GM18519 (cell line): ENCODE results near the gene LCOR.
"Not testable (repeated sequence)": the region's sequence is repeated elsewhere in the genome, so short reads cannot be mapped to it uniquely, and the experiment has no call there.

Experiments used
- ATAC-seq: cut with Tn5 transposase; IDR thresholded peaks from one replicate; pipeline ENCODE4 v1.9.1; 2021; ENCODE audit warnings: mild to moderate bottlenecking, moderate library complexity; ENCODE audit not compliant: unreplicated experiment, low FRiP score

LCOR gene

DNA sequence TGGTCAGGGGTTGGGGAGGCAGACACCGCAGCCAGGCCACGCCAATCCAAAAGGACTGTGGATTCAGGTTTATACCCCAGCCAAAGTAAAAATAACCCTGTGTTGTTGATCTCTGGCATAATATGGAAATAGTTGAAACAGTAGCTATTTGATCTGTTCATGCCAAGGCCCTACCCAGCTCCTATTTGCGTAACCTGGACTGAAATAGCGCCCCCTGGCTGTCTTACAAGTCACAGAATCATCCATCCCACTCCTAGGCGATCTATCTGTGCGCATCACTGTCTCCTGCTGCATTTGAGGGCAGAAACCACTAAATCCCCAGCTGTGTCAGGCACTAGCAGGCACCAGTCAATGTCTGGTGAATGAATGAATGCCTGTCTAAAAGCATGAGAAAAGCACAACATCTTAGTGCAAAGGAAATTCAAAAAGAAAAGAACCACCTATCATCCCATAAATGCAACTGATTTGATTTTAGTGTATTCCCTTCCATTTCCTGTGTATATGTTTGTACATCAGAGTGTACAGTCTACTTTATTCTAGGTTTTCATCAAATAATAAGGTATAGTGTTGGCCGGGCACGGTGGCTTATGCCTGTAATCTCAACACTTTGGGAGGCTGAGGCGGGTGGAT, 193.6 kb downstream of the LCOR start:
- no peak for ATAC-seq

DNA sequence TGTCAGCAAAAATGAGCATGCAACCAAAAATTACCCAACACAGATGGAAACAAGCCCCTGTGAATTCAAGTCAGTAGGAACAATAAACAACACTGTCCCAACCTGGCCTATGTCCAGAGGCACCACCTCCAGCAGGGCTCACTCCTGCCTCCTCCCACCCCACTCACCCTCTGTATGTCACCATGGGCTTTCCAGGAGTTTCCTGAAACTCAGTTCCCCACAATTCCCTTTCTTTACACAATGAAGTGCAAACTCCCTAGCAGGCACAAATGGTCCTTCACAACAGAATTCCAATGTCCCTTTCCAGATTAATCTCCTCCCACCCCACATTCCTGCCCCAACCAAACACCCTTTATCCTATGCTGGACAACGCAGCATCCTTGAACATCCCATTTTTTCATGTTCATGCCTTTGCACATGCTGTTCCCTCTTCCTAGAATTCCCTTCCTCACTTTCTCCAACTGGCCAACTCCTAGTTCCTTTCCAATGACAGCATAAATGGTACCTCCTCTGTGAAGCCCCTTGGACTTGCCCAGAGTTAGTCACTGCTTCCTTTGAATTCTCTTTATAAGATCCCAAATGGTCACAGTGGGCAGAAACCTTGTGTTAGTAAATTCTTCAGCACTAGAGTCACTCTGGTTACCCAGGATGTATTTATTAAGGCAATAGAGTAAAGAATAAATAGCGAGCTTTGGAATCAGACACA, 196.2 kb downstream of the LCOR start:
- ATAC-seq: no peak

DNA sequence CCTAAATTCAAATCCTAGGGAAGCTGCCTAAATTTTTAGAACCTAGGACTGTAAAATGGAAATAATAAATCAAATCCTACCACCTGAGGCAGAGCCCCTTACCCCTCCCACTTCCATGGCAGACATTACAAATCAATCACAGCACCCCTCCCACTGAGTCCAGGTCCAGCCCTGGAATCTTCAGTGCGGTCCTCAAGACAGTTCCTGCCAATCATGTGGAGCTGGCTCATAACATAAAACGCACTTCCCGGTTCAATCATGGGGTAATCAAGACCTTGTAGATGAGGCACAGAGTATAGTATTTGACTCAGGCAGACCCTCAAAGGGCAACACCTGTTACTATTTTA, 196.7 kb downstream of the LCOR start:
- ATAC-seq: no peak

- ATAC-seq: no peak
Measured at GRCh38 chr10:97029271-97029670, 197.2 kb downstream of the LCOR start.

GRCh38 chr10:97030894-97031293, 198.8 kb downstream of the LCOR start:
- no peak for ATAC-seq

DNA sequence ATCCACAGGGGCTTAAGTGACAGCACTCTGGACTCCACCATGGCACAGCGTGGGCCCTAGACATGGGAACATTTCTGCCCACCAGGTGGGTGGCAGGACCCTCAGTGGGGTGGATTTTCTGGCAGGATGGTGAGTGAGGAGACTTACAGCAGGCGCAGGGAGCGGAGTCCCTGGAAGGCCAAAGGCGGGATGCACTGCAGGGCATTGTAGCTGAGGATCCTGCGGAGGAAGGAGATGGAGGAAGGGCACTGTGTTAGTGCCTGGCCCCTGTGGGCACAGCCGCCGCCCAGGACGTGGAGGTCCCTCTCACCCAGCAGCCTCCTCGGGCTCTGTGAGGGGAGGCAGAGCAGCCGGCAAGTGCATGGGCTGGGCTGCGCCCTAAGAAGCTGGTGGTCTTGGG, 199.4 kb downstream of the LCOR start:
- no peak for ATAC-seq

GRCh38 chr10:97032624-97033023, 200.5 kb downstream of the LCOR start:
- ATAC-seq: no peak

- ATAC-seq: not testable (repeated sequence)
Measured at GRCh38 chr10:97033841-97034240, 201.7 kb downstream of the LCOR start.

GRCh38 chr10:97034301-97034700, 202.2 kb downstream of the LCOR start:
- ATAC-seq: no peak

DNA sequence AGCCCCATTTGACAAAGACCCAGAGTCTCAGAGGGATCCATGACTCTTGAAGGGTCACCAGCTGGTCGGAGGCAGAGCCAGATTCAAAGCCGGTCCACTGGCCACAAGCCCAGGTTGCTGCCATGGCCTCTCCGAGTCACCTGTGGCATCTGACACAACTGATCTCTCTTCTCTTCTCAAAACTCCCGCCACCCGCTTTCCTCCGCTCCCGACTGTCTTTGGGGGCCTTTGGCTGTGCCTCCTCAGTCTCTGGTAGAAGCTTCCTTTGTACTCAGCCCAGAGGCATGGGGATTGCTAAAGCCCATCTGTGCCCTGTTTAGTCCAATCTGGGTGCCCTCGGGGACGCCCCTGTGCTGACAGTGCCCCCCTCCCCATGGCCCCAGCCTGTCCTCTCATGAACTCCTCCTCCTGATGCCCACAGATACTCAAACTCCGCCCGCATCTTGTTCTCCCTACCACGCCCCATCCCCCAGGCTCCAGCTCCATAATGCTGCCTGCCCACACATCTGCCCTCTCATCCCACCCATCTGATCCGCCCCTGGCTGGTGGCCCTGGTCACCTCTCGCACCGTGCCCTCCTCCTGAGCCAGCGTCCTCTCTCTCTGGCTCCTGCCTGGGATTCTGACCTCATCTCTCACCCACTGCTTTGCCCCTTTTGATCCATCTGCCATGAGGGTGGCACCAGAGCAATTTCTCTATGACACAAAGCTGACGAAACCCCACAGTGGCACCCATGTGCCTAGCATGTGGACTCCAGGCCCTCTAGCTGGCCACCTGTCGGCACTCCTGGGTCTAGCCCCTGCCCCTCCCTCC, 203.1 kb downstream of the LCOR start:
- no peak for ATAC-seq

DNA sequence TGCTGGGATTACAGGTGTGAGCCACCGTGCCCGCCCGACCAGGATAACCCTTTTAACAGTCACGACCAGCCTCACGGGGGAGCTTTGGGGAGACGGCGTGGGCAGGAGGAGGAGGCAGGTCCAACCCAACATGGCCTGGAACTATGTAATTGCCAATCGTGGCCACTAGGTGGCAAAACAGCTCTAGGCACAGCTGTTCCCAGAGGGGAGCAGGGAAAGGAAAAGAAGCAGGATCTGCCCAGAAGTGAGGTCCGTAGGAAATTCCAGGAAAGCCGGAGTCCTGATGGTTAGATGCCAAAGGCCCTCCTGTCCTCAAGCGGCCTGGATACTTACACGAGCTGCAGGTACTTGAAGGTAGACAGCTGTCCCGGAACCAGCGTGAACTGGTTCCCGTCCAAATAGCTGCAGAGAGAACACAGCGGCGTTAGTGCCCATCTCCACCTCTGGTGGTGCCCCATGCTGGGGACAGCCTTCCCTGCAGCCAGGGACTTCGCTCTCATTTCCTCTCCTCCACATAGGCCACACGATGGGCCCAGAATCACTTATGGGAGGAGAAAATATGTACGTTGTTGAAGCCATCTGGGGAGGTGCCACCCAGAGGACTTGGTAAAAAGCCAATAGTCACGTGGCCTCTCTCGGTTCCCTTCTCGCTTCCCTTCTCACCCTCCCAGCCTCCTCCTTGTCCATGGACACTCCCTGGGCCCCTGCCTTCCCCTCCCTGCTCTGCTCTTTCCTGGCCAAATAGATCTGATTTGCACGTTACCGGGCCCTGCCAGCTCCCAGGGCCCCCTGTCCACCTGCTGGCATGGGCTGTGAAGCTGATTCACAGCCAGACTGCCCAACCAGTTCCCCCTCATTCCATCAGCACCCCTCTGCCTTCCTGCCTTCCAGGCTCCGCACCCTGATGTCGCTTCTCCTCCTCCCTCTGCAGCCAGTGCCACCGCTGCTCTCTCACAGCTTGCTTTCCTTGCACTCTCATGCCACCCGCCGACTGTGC, 205.6 kb downstream of the LCOR start:
- ATAC-seq: no peak

DNA sequence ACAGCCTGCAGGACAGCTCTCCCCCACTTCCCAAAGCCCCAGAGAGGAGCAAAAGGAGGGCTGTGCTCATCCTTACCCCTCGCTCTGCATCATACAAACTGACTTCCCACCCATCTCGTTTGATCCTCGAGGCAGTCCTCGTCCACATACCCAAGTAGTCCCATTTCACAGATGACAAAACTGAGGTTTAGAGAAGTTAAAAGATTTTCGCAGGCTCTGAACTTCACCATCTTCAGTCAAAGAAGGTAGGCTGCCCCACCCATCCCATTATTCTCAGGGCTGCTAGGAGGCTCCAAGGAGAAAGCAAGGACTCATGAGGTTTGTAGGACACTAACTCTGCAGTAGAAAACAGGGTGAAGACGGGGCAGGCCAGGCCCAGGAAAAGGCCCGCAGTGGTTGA, 206.6 kb downstream of the LCOR start:
- ATAC-seq: no peak

DNA sequence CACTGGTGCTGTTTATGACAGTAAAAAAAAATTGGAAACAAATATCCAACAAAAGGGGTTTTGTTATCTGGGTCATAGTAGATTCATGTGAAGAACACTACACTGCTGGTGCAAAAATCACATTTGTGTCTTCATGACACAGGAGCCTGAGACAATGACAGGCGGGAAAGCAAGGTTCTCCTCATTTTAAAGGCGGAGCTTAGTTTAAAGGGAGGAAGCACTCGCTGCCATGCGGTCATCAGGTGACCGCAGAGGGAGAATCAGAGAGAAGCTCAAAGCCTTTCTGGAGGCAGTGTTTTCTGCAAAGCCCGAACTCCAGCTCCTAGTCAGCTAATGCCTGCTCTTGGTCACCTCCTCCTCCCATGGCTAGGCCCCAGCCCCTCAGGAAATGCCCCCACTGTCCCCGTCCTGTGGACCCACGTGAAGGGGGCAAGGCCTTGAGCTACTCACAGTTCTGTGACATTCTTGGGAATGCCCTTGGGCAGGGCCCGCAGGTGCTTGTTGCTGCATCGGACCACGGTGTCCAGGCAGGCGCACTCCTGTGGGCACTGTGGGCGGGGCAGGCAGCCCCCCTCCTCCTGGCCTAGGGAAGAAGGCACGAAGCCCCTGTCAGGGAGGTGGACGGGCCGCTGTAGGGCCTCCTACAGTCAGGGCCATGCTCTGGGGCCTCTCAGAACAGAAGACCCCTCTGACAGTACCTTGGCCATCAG, 207.6 kb downstream of the LCOR start:
- ATAC-seq: no peak

GRCh38 chr10:97040248-97040584, 208.1 kb downstream of the LCOR start:
- ATAC-seq: no peak

DNA sequence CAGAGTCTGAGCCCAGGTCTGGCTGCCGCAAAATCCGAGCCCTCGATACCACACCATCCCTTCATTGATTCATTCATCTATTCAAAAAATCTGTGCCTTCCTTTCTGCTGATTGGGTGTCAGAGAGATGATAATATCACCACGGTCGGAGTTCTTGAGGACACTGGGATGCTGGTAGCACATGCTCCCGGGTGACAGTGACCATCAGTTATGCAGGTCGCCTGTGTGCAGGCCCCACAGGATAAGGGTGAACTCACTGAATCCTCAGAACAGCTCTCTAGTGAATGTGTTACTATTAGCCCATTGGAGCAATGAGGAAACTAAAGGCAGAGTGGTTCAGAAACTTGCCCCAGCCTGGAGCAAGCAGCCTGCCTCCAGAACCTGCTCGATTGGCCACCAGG, 208.6 kb downstream of the LCOR start:
- ATAC-seq: no peak

DNA sequence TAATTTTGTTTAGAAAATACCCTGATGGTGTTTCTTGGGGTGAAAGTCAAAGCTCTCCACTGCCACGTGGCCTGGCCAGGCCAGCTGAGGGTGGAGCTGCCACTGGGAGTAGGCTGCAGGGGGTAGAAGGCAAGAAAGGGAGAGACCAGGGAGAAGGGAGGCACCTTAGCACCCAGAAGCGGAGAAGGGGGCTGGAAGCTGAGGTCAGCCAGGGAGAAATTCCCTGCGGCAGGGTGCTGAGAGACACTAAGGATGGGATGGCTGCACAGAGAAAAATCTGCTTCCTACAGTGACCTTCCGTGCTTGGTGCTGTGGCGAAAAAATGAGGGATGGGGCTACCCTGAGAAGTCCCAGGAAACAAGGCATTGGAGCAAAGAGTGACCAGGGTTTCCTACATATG, 210.0 kb downstream of the LCOR start:
- ATAC-seq: no peak

DNA sequence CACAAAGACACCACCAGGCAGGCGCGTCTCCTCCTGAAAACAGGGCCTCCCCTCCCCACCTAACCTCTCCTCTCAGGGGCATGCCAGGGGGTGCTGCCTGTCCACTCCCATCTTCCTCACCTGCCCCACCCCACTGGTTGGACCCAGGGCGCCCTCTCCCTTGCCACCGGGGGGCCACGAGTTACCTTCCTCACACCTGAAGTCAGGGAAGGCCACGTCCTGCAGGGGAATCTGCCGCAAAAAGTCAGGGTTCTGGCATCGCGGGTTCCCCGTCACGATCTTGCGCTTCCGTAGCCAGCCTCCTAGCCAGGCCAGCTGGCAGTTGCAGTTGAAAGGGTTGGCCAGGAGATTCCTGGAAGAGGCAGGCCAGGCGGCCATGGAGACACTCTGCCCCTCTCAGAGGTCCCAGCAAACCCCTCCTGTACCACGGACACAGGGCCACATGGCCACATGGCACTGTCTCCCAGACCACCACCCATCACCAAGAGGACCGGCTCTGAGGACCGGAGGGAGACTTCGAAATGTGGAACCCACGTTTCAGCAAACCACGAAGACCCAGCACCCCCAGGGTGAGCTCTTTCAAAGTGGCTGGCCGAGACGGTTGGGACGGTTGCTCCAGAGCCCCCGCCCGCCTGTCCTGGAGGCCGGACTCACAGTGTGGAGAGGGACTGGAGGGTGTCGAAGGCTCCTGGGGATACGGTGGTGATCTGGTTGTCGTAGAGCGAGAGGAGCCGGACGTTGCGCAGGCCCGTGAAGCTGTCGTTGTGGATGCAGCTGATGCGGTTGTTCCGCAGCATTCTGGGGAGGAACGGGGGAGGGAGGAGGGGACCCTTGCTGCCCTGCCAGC, 210.8 kb downstream of the LCOR start:
- no peak for ATAC-seq

- no peak for ATAC-seq
Measured at GRCh38 chr10:97043563-97043855, 211.4 kb downstream of the LCOR start.
